Activated CD8-positive, alpha-beta memory T cell treated with anti-CD3 and anti-CD28 coated beads, Interleukin-2, amount 50 U/mL, for 48 hours (primary cell): ENCODE results near the gene CKMT2.

Experiments used
- DNase-seq: peaks from one replicate; pipeline ENCODE4 v3.0.0-alpha.2; 2020

CKMT2 gene

DNA sequence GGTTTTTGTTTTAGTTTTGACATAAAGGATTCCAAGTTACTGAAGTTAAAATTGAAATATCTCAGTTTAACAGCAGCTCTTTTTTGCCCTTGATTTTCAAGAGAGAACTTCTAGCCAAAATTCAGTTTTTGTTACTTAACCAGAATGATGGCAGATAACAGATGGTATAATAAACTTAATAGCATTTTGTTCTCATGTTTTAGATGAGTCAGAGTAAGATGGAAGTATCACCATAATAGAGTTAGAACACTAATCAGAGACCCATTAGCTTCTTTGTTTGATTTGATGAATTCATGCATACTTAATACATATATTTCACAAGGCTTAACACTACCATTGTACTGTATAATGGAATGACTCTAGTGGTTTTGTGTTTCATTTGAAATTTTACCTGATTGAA is 80.2 kb downstream of the CKMT2 start:
- no peak for DNase-seq

- DNase-seq = no peak
Measured at GRCh38 chr5:81313686-81314085, 80.6 kb downstream of the CKMT2 start.

DNA sequence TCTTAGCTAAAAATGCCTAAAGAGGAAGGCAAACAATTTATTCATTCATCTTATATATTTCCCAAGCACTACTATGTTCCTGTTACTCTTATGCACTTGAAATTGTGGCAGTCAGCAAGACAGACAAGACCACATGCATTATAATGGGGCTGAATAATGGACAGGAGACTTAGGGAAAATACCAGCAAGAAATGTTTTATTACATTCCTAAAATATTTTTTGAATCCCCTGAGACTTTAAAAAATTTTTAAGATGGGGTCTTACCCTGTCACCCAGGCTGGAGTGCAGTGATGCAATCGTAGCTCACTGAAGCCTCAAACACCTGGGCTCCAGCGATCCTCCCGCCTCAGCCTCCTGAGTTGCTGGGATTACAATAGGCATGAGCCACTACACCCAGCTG is 81.5 kb downstream of the CKMT2 start:
- no peak for DNase-seq

DNA sequence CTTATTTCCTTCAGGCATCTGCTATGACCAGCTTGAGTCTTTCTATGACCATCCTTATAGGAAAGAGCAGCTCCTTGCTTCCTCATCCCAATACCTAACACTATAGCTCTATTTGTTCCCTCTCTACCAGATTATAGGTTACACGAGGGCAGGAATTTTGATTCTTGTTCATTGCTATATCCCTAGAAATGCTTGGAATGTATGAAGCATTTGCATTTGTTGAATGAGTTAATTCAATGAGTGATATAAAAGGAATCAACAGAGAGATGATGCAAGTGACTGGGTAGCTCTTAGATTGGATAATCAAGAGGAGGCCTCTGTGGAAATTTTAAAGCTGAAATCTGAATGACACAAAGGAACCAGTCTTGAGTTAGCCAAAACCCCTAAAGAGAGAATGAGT is 82.2 kb downstream of the CKMT2 start:
- no peak for DNase-seq

DNA sequence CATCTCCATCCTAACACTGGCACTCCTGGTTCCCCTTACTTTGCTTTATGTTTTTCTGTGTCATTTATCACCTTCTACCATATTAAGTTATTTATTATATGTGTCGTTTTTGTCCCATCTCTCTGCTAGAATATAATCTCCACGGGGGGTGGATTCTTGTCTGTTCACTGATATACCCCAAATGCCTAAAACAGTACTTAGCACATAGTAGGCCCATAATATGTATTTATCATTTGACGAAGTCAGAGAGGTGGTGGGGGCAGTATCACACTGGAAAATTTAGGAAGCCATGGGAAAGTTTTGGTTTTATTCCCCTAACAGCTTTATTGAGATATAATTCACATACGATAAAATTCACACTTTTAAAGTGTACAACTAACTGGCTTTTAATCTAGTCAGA is 82.7 kb downstream of the CKMT2 start:
- no peak for DNase-seq
